Naive B cell (primary cell): ENCODE measurements around the gene FBXO34. TPM values are rescaled to one million over a fixed set of nuclear protein-coding genes. Genes with fewer than 3 reads are reported as not detected.

Experiments used
- ATAC-seq, 2 donors: fragments of 150-1000 bp; cut with Tn5 transposase; 2 replicates each; pipeline ENCODE4 v1.10.0; 2021; ENCODE audit warnings: low read depth in 2 of 2, mild to moderate bottlenecking in 2 of 2, moderate library complexity in 2 of 2
- DNase-seq: peaks from one replicate; pipeline ENCODE4 v3.0.0; 2022
- H3K27ac Mint-ChIP-seq, 6 donors: one replicate each; pipeline ENCODE4 v1.8.0; 2020 to 2022; ENCODE audit warnings: mild to moderate bottlenecking in 6 of 6, mixed read lengths in 6 of 6, moderate library complexity in 5 of 6, inconsistent platforms in 2 of 6
- H3K27me3 Mint-ChIP-seq, 3 donors: one replicate each; pipeline ENCODE4 v1.8.0; 2021 to 2022; ENCODE audit warnings: mixed read lengths in 3 of 3, mild to moderate bottlenecking in 1 of 3
- H3K36me3 Mint-ChIP-seq, 2 donors: one replicate each; pipeline ENCODE4 v1.8.0; 2020 to 2022; ENCODE audit warnings: mixed read lengths in 2 of 2, inconsistent platforms in 1 of 2, mild to moderate bottlenecking in 1 of 2
- H3K4me1 Mint-ChIP-seq, 3 donors: one replicate each; pipeline ENCODE4 v1.8.0; 2020 to 2022; ENCODE audit warnings: mixed read lengths in 3 of 3, inconsistent platforms in 1 of 3, mild to moderate bottlenecking in 1 of 3, moderate library complexity in 1 of 3
- H3K4me3 Mint-ChIP-seq, 8 donors: one replicate each; pipeline ENCODE4 v1.8.0; 2020 to 2022; ENCODE audit warnings: mild to moderate bottlenecking in 8 of 8, mixed read lengths in 8 of 8, moderate library complexity in 8 of 8, inconsistent platforms in 2 of 8
- H3K9me3 Mint-ChIP-seq, 7 donors: one replicate each; pipeline ENCODE4 v1.8.0; 2020 to 2022; ENCODE audit warnings: mixed read lengths in 7 of 7, mild to moderate bottlenecking in 5 of 7, inconsistent platforms in 2 of 7, moderate library complexity in 1 of 7
- polyA plus RNA-seq, 6 donors: library from polyadenylated mRNA; unstranded; fragments of 300-500 nt; fragmentation: Illumina TruSeq; gene quantifications; one replicate each; pipeline ENCODE4 v1.2.3, GENCODE V29; 2021; ENCODE audit warnings: low read depth in 6 of 6

The FBXO34 gene
- polyA plus RNA-seq, 6 donors from 2014 or later: 22.9 to 35.2 (median 26.9) TPM

DNA sequence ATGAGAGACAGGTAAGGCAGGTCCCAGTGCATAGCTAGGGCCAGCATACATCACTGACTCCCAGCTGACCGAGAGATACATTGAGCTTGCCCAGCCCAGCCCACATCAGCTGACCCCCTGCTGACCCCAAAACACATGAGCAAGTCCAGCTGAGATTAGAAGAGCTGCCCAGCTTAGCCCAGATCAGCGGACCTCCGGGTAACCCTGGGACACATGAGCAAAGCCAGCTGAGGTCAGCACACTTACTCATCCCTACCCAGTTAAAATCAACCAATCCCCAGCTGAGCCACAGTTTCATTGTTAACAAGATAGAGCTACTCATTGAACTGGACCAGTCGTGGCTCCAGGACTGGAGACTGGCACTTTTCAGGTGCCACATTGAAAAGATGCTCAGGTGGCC lies 21.8 kb upstream of the FBXO34 start:
- Mint-ChIP-seq H3K9me3 (no peaks in the 10 kb centered on the region), H3K4me1 (no peaks in the 10 kb centered on the region), H3K27ac (no peak overlapping the region), H3K36me3 (no peaks in the 10 kb centered on the region), H3K4me3 (no peak overlapping the region), H3K27me3 (peaks cover 31 to 42% (median 37%) of the 10 kb centered on the region in 3 donors)
- ATAC-seq (no peak), DNase-seq (no peak)

DNA sequence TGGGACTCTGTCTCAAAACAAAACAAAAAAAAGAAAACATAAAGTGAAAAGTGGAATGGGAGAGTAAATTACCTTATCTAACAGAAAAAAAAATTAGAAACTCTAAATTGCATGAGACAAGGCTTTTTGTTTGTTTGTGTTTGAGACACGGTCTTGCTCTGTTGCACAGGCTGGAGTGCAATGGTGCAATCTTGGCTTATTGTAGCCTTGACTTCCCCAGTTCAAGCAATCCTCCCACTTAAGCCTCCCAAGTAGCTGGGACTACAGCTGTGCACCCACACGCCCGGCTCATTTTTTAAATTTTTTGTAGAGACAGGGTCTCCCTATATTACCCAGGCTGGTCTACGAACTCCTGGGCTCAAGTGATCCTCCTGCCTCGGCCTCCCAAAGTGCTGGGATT lies 17.9 kb upstream of the FBXO34 start:
- Mint-ChIP-seq H3K27ac (no peak overlapping the region), H3K36me3 (no peaks in the 10 kb centered on the region), H3K27me3 (peaks cover 33 to 38% (median 35%) of the 10 kb centered on the region in 3 donors), H3K4me3 (no peak overlapping the region), H3K4me1 (no peaks in the 10 kb centered on the region), H3K9me3 (no peaks in the 10 kb centered on the region)
- DNase-seq (no peak), ATAC-seq (no peak)

- Mint-ChIP-seq H3K27ac (no peak overlapping the region), H3K4me3 (no peak overlapping the region), H3K36me3 (no peaks in the 10 kb centered on the region), H3K9me3 (no peaks in the 10 kb centered on the region), H3K4me1 (no peaks in the 10 kb centered on the region), H3K27me3 (peaks cover 24 to 26% (median 25%) of the 10 kb centered on the region in 3 donors)
- DNase-seq (no peak), ATAC-seq (no peak)
Measured at GRCh38 chr14:55254581-55254980, 16.6 kb upstream of the FBXO34 start.

- DNase-seq (no peak), ATAC-seq (no peak)
- Mint-ChIP-seq H3K9me3 (no peaks in the 10 kb centered on the region), H3K27me3 (peaks cover 13 to 22% (median 21%) of the 10 kb centered on the region in 3 donors), H3K27ac (peak overlapping the region in 1 of 6 donors; percentile 63), H3K4me1 (no peaks in the 10 kb centered on the region), H3K4me3 (no peak overlapping the region), H3K36me3 (no peaks in the 10 kb centered on the region)
Measured at GRCh38 chr14:55255979-55256378, 15.2 kb upstream of the FBXO34 start.

GRCh38 chr14:55256586-55256985 lies 14.6 kb upstream of the FBXO34 start:
- Mint-ChIP-seq H3K4me1 (no peaks in the 10 kb centered on the region), H3K27me3 (peaks cover 9 to 19% (median 19%) of the 10 kb centered on the region in 3 donors), H3K4me3 (no peak overlapping the region), H3K9me3 (no peaks in the 10 kb centered on the region), H3K27ac (no peak overlapping the region), H3K36me3 (no peaks in the 10 kb centered on the region)
- no peak for ATAC-seq
- no peak for DNase-seq

- peak; percentile 89 to 91 for ATAC-seq
- Mint-ChIP-seq H3K4me3 (peak overlapping the region in 1 of 8 donors; percentile 31), H3K9me3 (peaks cover 5 to 13% (median 8%) of the 10 kb centered on the region in 7 donors), H3K27ac (peak overlapping the region in 3 of 6 donors; percentile 56 to 87 (median 63)), H3K27me3 (peaks cover 0 to 19% (median 12%) of the 10 kb centered on the region in 3 donors), H3K36me3 (peaks cover 0 to 8% of the 10 kb centered on the region in 2 donors), H3K4me1 (peaks cover 0 to 5% (median 0%) of the 10 kb centered on the region in 3 donors)
- peak; percentile 30 for DNase-seq
Measured at GRCh38 chr14:55265197-55265596, 6.0 kb upstream of the FBXO34 start.

DNA sequence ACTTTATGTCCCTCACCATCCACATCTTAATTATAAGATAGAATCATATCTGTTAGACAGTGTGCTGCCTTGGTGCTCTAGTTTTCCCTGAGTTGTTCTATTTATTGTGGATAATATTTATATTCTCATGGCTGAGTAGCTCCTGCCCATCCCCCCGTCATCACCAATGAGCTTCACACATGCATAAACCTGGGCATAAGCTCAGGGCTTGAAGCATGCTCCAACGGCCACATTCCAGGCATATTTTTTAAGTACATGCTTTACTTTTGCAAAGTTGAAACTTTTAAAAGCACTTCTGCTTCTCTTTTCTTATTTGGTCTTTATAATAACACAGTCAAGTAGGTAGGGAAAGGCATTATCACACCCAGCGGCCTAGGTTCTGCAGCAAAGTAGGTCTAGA lies 3.4 kb upstream of the FBXO34 start:
- H3K4me3 Mint-ChIP-seq: no peak overlapping the region
- no peak for DNase-seq
- peaks cover 0 to 8% (median 7%) of the 10 kb centered on the region in 3 donors for H3K27me3 Mint-ChIP-seq
- H3K9me3 Mint-ChIP-seq: peaks cover 5 to 13% (median 8%) of the 10 kb centered on the region in 7 donors
- H3K4me1 Mint-ChIP-seq: peaks cover 10 to 20% (median 12%) of the 10 kb centered on the region in 3 donors
- no peak overlapping the region for H3K27ac Mint-ChIP-seq
- H3K36me3 Mint-ChIP-seq: peaks cover 0 to 8% of the 10 kb centered on the region in 2 donors
- ATAC-seq: no peak

DNA sequence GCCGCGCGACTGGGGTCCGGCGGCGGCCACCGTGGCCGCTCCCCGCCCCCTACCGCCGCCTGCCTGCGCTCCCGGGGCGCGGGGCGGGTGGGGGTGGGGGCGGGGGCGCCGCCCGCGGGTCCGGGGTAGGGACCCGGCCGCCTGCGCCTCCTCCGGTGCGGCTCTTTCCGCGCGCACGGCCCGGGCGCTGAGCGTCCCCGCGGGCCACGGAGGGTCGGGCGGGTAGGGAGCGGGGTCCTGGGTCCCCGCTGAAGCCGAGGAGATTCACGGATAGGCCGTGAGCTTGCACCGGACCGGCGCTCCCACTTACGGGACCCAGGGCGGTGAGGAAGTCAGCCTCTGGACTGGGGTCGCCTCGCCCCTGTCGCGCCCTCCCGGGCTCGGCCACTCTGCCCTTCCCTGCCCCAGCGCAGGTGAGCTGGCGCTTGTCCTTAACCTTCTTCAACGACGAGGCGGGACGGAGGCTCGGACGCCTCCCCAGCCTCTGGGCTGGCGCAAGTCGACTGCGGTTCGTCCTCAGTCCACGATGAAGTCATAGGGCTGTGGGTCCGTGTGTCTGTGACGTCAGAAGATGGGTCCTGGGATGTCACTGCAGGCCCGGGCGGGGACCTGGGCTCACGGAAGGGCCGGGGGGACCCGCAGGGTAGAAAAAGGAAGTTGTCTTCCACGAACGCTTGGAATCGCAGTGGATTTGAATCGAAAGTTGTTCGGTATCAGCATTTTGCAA lies 514 bp downstream of the FBXO34 start:
- no peaks in the 10 kb centered on the region for H3K9me3 Mint-ChIP-seq
- peak overlapping the region; percentile 94 to 99 (median 96) for H3K27ac Mint-ChIP-seq
- H3K27me3 Mint-ChIP-seq: no peaks in the 10 kb centered on the region
- peak overlapping the region; percentile 84 to 96 (median 92) for H3K4me3 Mint-ChIP-seq
- DNase-seq (peak; percentile 72), ATAC-seq (peak; percentile 49 to 52)
- peaks cover 26 to 40% (median 31%) of the 10 kb centered on the region in 3 donors for H3K4me1 Mint-ChIP-seq
- H3K36me3 Mint-ChIP-seq: no peaks in the 10 kb centered on the region

DNA sequence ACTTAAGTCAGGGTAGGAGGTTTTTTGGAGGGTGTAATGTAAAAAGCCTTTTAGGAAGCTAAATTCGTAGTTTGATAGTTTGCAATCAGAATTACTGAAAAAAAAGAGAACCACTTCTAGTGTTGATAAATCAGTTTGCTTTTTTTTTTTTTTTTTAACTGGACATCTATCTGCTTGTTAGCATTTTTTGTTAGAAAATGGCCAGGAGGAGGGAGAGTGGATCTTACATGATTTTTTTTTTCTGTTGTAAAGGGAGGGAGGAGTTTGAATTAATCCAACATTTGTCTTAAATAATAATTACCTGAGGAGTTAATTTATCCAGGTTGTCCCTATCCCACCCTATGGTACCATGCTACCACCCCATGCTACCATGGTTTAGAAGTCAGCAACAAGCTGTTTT lies 1.2 kb downstream of the FBXO34 start:
- H3K27ac Mint-ChIP-seq: peak overlapping the region; percentile 94 to 99 (median 96)
- H3K9me3 Mint-ChIP-seq: no peaks in the 10 kb centered on the region
- peaks cover 32 to 47% (median 38%) of the 10 kb centered on the region in 3 donors for H3K4me1 Mint-ChIP-seq
- no peak for DNase-seq
- no peaks in the 10 kb centered on the region for H3K27me3 Mint-ChIP-seq
- ATAC-seq: no peak
- H3K36me3 Mint-ChIP-seq: no peaks in the 10 kb centered on the region
- H3K4me3 Mint-ChIP-seq: peak overlapping the region; percentile 84 to 96 (median 92)

DNA sequence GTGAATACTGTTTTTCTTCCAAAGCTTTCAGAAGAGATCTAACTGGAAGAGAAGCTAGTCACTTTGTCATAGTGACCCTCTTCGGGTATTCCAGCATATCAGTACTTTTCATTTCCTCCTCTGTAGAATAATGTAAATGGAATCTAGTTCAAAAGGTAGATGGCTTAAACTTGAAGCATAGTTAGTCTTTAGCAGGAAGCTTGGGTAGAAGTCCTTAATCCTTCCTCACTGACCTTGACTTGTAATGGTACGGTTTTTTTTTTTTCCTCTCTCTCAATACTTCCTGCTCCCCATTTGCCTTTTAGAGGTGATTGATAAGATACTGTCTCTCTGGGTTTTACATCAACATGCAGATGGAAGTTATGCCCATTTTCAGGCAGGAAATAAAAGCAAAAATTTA lies 1.7 kb downstream of the FBXO34 start:
- Mint-ChIP-seq H3K27ac (peak overlapping the region; percentile 15 to 94 (median 34)), H3K9me3 (no peaks in the 10 kb centered on the region), H3K4me3 (peak overlapping the region; percentile 13 to 96 (median 92)), H3K4me1 (peaks cover 37 to 52% (median 43%) of the 10 kb centered on the region in 3 donors), H3K36me3 (no peaks in the 10 kb centered on the region), H3K27me3 (no peaks in the 10 kb centered on the region)
- no peak for DNase-seq
- ATAC-seq: no peak

GRCh38 chr14:55274146-55274545 lies 2.9 kb downstream of the FBXO34 start:
- DNase-seq: no peak
- peaks cover 44 to 64% (median 48%) of the 10 kb centered on the region in 3 donors for H3K4me1 Mint-ChIP-seq
- H3K9me3 Mint-ChIP-seq: no peaks in the 10 kb centered on the region
- peak overlapping the region in 2 of 8 donors; percentile 21 to 92 for H3K4me3 Mint-ChIP-seq
- peak overlapping the region in 1 of 6 donors; percentile 56 for H3K27ac Mint-ChIP-seq
- H3K27me3 Mint-ChIP-seq: no peaks in the 10 kb centered on the region
- no peaks in the 10 kb centered on the region for H3K36me3 Mint-ChIP-seq
- ATAC-seq: no peak

DNA sequence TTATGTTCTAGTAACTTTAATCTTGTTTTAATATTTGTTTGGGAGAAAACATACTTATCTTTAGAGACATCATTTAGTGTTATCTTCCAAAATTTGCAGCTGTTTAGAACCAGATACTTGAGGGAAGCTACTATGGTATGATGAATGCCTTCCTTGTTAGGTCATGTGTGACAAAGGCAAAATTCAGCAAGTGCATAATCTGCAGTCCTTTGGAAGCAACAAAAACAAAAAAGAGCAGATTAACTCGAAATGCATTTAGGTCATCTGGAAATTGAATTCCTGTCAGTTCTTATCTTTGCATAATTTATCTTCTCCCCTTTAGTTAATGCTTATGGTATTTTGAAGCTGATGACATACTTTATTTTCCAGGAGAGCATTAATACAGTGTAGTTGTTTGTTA lies 3.5 kb downstream of the FBXO34 start:
- ATAC-seq (no peak), DNase-seq (no peak)
- Mint-ChIP-seq H3K27ac (peak overlapping the region in 1 of 6 donors; percentile 47), H3K4me3 (peak overlapping the region in 1 of 8 donors; percentile 43), H3K27me3 (no peaks in the 10 kb centered on the region), H3K4me1 (peaks cover 47 to 69% (median 53%) of the 10 kb centered on the region in 3 donors), H3K36me3 (peaks cover 0 to 5% of the 10 kb centered on the region in 2 donors), H3K9me3 (no peaks in the 10 kb centered on the region)

DNA sequence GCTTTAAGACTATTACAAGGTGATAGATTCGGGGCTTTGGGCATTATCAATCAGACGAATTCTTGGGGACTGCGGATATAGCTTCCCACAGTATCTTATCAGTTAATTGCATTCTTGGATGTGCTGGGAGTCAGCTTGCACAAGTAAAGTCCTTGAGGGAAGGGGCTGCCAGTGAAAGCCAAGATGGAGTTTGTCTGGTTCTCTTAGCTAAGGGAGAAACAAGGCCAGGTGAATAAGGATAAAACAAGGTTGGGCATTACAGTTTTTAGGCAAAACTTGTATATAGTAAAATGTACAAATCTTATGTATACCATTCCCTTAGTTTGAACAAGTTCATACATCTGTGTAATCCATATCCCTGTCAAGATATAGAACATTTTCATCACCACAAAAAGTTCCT lies 5.5 kb downstream of the FBXO34 start:
- no peaks in the 10 kb centered on the region for H3K27me3 Mint-ChIP-seq
- no peaks in the 10 kb centered on the region for H3K9me3 Mint-ChIP-seq
- peaks cover 0 to 6% of the 10 kb centered on the region in 2 donors for H3K36me3 Mint-ChIP-seq
- peaks cover 48 to 67% (median 54%) of the 10 kb centered on the region in 3 donors for H3K4me1 Mint-ChIP-seq
- ATAC-seq: no peak
- no peak for DNase-seq
- H3K4me3 Mint-ChIP-seq: peak overlapping the region in 1 of 8 donors; percentile 17
- H3K27ac Mint-ChIP-seq: peak overlapping the region in 5 of 6 donors; percentile 12 to 69 (median 43)
